Measurements from ENCODE around the gene AMPD3.

GRCh38 chr11:10439351-10439750 is 15.7 kb upstream of the AMPD3 start:
- no peak for TF ChIP-seq SIN3A (IDR thresholded peaks at IDR 0.05; ENCODE audit: borderline replicate concordance, low read depth, low read length)
- TF ChIP-seq, protein P1, sequence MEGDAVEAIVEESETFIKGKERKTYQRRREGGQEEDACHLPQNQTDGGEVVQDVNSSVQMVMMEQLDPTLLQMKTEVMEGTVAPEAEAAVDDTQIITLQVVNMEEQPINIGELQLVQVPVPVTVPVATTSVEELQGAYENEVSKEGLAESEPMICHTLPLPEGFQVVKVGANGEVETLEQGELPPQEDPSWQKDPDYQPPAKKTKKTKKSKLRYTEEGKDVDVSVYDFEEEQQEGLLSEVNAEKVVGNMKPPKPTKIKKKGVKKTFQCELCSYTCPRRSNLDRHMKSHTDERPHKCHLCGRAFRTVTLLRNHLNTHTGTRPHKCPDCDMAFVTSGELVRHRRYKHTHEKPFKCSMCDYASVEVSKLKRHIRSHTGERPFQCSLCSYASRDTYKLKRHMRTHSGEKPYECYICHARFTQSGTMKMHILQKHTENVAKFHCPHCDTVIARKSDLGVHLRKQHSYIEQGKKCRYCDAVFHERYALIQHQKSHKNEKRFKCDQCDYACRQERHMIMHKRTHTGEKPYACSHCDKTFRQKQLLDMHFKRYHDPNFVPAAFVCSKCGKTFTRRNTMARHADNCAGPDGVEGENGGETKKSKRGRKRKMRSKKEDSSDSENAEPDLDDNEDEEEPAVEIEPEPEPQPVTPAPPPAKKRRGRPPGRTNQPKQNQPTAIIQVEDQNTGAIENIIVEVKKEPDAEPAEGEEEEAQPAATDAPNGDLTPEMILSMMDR (IDR thresholded peaks at IDR 0.05) = no peak
- no peak for TF ChIP-seq EP300 (IDR thresholded peaks at IDR 0.05; ENCODE audit: borderline replicate concordance in 1 of 2, low read depth in 1 of 2, low read length in 1 of 2)
- no peak for TF ChIP-seq RCOR1 (IDR thresholded peaks at IDR 0.05; ENCODE audit: low read length)
- TF ChIP-seq IRF3 (IDR thresholded peaks at IDR 0.05; ENCODE audit: low read depth, low read length) = no peak
